HG03196 (cell line): ENCODE results near the gene CRELD2.

Experiments
- ATAC-seq: cut with Tn5 transposase; IDR thresholded peaks from one replicate; pipeline ENCODE4 v1.9.1; 2021; ENCODE audit not compliant: unreplicated experiment

Gene CRELD2

DNA sequence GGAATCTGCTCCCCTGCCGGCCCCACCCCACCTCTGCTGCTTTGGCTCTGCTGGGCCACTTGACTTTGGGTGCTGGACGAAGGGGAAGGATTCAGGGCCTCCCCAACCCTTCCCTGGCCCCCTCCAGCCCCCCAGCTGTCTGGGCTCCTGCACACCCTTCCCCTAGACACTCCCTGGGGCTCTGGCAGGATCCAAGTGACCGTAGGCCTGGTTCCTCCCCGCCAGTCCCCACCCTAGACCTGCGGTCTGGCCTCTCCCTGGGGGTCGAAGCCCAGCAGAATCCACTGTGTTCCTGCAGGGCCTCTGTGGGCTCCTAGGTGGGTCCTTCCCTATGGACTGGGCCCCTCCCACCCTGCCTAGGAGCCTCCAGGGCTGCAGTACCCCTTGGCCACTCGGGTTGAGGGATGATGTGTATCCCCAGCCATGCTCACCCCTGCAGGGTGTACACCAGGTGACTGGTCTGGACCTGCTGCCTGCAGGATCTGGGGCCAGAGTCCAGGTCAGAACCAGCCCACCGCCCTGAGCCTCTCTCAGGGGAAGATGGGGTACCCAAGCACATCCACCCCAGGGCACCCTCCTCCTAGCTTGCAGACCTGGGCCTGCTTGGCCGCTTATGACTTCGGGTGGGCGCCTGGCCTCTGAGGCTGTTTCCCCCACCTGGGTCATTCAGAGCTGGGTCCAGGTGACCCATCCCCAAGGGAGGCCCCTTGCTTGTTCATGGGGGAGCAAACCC, 47.8 kb downstream of the CRELD2 start:
- no peak for ATAC-seq

GRCh38 chr22:49966774-49967705, 48.6 kb downstream of the CRELD2 start:
- no peak for ATAC-seq

GRCh38 chr22:49967706-49968208, 49.3 kb downstream of the CRELD2 start:
- ATAC-seq = no peak

DNA sequence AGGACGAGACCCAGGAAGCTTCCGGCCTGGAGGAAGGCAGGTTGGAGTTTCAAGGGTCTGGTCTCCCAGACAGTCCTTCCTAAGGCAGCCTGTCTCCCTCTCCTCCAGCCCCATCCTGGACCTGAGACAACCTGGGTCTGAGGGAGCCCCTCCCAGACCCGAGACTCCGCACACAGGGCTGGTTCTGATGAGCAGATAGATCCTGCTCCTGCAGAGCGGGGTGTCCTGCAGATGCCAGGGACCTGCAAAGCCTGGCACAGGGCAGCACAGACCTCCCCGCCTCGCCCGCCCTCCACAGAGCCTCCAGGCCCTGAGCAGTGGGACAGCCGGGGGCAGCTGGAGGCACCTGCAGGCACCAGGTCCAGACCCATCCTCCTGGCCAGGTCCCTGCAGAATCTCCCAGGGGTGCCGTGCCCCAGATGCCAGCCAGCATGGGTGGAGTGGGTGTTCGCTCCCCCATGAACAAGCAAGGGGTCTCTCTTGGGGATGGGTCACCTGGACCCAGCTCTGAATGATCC, 49.9 kb downstream of the CRELD2 start:
- no peak for ATAC-seq

DNA sequence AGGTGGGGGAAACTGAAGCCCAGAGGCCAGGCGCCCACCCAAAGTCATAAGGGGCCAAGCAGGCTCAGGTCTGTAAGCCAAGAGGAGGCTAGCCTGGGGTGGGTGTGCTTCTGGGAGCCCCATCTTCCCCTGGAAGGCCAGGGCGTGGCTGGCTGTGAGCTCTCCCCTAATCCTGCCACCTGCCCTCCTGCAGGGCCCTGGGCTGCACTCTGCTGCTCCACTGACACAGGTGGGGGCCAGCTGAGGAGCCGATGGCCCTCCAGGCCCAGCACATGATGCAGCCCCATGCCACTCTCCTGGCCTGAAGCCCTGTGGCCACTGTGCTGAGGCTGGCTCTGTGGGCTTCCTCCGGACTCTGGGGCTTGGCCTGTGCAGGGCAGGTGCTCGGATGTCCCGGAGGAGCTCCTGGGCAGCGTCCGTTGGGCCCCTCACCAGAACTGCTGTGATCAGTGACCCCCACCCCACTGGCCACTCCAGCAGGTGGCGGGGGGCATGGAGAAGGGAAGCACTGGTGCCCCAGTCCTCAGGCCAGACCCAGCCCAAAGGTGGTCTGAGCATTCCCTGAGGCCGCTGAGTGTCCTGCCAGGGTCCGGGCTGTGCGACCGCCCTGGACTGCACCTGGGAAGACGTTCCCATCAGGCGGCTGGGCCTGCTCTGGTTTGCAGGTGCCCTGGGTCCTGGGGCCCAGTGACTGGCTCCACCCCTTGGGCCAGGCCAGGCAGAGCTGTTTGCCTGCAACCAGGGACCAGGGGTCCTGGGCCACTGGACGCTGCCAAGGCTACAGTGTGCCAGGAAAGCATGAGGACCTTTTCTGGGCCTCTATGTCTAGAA, 50.6 kb downstream of the CRELD2 start:
- no peak for ATAC-seq

- peak; percentile 5 for ATAC-seq
Measured at GRCh38 chr22:49969751-49970527, 51.5 kb downstream of the CRELD2 start.

DNA sequence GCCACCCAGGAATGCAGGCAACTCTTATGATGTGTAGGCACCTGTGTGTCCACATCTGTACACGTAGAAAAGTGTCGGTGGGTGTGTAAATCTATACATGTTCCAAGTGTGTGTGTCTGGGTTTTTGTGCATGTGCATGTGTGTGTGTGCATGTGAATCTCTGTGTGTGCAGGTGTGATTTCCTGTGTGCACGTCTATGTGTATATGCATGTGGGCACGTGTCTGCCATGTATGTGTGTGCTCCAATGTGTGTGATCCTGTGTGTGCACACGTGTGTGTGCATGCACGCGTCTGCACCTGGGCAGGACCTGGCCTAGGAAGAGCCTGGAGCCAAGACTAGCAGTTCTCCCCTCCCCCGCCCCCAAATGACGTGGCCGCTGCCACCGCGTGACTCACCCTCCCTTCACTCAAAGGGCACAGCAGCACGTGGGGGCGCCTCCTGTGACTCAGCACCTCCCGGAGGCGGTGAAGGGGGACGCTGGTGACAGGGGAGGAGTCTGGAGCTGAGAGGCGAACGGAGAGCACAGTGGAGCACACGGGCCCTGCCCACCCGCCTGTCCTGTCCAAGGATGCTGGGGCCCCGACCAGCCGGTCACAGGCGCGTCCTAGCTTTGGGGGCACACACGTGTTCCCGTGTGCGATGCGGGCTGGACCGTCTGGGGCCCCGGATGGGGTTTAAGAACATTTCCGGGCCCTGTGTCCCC, 52.2 kb downstream of the CRELD2 start:
- peak; percentile 52 for ATAC-seq

DNA sequence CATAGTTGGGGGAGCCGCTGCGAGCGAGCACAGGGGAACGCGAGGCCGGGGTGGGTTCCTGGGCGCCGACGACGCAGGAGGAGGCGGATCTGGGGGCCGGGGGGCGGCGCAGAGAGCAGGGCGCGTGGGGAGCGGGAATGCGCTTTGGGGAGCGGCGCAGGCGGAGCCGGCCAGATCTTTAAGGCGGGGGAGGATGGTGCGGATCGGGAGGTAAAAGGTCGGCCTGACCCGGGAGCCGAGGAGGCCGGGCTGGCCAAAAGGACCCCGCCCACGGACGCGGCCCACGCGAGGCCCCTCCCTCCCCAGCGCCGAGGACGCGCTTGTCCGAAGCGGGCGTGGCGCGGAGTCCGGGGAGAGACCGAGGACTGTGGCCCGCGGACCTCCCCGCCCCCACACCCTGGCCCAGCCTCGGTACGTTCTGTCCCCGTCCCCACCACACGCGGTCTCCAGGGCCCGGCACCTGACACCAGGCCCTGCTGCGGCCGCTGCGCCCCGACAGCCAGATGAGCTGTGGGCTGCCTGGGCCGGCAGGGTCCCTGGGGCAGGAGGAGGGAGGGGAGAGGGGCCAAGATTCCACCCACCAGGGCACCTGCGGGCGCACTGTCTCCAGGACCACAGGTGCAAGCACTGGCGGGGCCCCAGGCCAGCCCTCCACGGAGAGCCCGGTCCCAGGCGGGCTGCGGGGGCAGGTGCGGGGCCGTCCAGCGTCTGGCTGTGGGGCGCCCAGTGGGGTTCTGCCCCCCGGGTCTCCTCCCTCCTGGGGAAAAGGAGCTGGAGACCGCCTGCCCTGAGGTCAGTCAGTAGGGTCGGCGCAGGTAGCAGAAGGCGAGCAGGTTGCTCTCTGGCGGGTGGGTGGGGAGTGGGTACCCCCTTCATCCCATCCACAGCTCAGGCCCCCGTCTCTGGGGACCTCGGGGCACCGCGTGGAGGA, 53.1 kb downstream of the CRELD2 start:
- peak; percentile 22 for ATAC-seq

DNA sequence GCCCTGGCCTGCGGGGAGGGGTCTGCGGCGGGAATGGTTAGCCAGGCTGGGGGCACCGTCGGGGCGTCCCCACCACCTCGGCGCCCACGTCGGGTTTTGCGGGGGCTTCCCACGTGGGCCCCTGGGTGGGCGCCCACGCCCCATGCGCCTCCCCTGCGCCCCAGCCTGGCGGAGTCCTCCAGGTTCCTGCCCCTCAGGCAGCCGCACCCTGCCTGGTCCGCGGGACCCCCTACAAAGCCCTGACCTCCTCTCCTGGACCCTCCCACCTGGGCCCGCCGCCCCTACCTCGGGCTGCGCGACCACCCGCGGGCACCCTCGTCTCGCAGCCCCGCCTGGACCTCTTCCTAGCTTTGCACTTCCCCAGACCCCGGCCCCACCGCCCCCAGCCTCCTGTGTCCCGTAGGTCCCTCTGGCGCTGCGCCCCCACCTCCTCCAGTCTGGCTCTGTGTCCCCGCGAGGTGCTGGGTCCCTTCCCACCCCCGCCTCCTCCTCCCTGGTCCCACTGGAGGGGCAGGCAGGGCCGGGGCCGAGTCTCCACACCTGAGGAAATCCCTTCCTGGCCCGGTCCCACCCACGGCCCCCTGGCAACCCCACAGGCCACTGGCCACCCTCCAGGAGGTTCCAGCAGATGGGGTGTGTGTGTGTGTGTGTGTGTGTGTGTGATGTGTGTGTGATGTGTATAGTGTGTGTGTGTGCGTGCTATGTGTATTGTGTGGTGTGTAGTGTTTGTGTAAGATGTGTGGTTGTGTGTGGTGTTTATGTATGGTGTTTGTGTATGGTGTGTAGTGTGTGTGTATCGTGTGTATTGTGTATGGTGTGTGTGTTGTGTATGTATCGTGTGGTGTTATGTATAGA, 54.0 kb downstream of the CRELD2 start:
- no peak for ATAC-seq

DNA sequence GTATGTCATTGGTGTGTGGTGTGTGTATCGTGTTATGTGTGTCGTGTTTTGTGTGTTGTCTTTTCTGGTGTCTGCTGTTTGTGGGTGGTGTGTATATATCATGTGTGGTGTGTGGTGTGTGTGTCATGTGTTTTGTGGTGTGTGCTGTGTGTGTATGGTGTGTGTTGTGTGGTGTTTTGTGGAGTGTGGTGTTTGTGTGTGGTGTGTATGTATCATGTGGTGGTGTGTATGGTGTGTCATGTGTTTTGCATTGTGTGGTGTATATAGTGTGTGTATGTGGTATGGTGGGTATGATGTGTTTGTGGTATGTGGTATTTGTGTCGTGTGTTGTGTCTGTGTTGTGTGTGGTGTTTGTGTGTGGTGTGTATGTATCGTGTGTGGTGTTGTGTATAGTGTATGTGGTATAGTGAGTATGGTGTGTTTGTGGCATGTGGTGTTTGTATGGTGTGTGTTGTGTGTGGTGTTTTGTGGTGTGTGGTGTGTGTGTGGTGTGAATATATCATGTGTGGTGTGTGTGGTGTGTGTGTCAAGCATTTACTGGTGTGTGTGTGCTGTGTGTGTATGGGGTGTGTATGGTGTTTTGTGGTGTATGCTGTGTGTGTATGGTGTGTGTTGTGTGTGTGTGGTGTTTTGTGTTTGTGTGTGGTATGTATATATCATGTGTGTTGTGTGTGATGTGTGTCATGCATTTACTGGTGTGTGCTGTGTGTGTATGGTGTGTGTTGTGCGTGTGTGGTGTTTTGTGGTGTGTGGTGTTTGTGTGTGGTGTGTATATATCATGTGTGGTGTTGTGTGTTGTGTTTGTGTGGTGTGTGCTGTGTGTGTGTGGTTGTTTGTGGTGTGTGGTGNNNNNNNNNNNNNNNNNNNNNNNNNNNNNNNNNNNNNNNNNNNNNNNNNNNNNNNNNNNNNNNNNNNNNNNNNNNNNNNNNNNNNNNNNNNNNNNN, 54.9 kb downstream of the CRELD2 start:
- no peak for ATAC-seq

GRCh38 chr22:49975543-49976389, 57.3 kb downstream of the CRELD2 start:
- no peak for ATAC-seq

GRCh38 chr22:49976439-49977175, 58.2 kb downstream of the CRELD2 start:
- no peak for ATAC-seq
